CD4-positive, alpha-beta T cell (primary cell): Measurements from ENCODE around the gene ADAMTSL1. TPM values are rescaled to one million over a fixed set of nuclear protein-coding genes. Genes with fewer than 3 reads are reported as not detected.

Experiments
- ATAC-seq: fragments of 200-7000 bp; cut with Tn5 transposase; one replicate; pipeline ENCODE4 v1.10.0; 2022; ENCODE audit warnings: mild to moderate bottlenecking; ENCODE audit not compliant: poor library complexity
- CTCF ChIA-PET: fragments of 350-600 bp; sonication (Branson Sonifier 250); formaldehyde crosslinking; loops from one replicate; lab custom pipeline; 2021; ENCODE audit warnings: antibody characterized with exemption, inconsistent platforms; lab: Charles Lee
- POLR2A ChIA-PET: fragments of 350-600 bp; sonication (Branson Sonifier 250); formaldehyde crosslinking; loops from one replicate; lab custom pipeline; 2021; ENCODE audit warnings: antibody characterized with exemption, inconsistent platforms; lab: Charles Lee
- DNase-seq, 14 experiments: peaks; one replicate each; pipeline ENCODE4 v3.0.0-alpha.2; 2013 to 2020; ENCODE audit warnings: mixed read lengths in 2 of 14
- H3K27ac ChIP-seq, 2 donors: one replicate each; pipeline versions ENCODE4 v1.5.1 to v1.7.0; 2013; ENCODE audit warnings: low read length in 2 of 2, low read depth in 1 of 2, mild to moderate bottlenecking in 1 of 2
- H3K27me3 ChIP-seq, 2 experiments: 1 replicate in 1 of 2; 2 replicates in 1 of 2; pipeline versions ENCODE4 v1.6.1 to v1.7.0; 2013; ENCODE audit warnings: low read length in 2 of 2, control low read depth in 1 of 2, mild to moderate bottlenecking in 1 of 2, moderate library complexity in 1 of 2; ENCODE audit not compliant: insufficient read depth in 2 of 2, control insufficient read depth in 1 of 2
- H3K36me3 ChIP-seq: one replicate; pipeline ENCODE4 v1.6.1; 2013; ENCODE audit warnings: low read length, control low read depth; ENCODE audit not compliant: insufficient read depth
- H3K4me1 ChIP-seq: one replicate; pipeline ENCODE4 v1.6.1; 2013; ENCODE audit warnings: low read length, control low read depth; ENCODE audit not compliant: insufficient read depth
- H3K4me3 ChIP-seq: one replicate; pipeline ENCODE4 v1.5.1; 2013; ENCODE audit warnings: mild to moderate bottlenecking, low read length, moderate library complexity
- H3K9me3 ChIP-seq, 2 experiments: 1 replicate in 1 of 2; 2 replicates in 1 of 2; pipeline versions ENCODE4 v1.6.1 to v1.7.0; 2013; ENCODE audit warnings: low read length in 2 of 2, mild to moderate bottlenecking in 2 of 2, control low read depth in 1 of 2, moderate library complexity in 1 of 2; ENCODE audit not compliant: control insufficient read depth in 1 of 2, insufficient read depth in 1 of 2
- H3K27ac Mint-ChIP-seq: one replicate; pipeline ENCODE4 v1.8.0; 2020; ENCODE audit warnings: mixed read lengths
- H3K27me3 Mint-ChIP-seq: one replicate; pipeline ENCODE4 v1.8.0; 2021; ENCODE audit warnings: mixed read lengths
- H3K36me3 Mint-ChIP-seq: one replicate; pipeline ENCODE4 v1.8.0; 2021; ENCODE audit warnings: low read depth, mixed read lengths
- H3K4me1 Mint-ChIP-seq: one replicate; pipeline ENCODE4 v1.8.0; 2021; ENCODE audit warnings: low read depth, mixed read lengths
- H3K4me3 Mint-ChIP-seq: one replicate; pipeline ENCODE4 v1.8.0; 2020; ENCODE audit warnings: mild to moderate bottlenecking, mixed read lengths
- H3K9me3 Mint-ChIP-seq: one replicate; pipeline ENCODE4 v1.8.0; 2020; ENCODE audit warnings: mixed read lengths
- intact Hi-C, 2 experiments: fragments of 100-400 bp; cut with DNase I in 1 of 2; cut with micrococcal nuclease in 1 of 2; formaldehyde crosslinking; loops; one replicate each; pipeline versions ENCODE4 v1.15.1 to v1.9.0; 2023 to 2025; cut with DNase I, micrococcal nuclease
- total RNA-seq, 174 experiments: library from RNA in 2 of 174; stranded (reverse) in 2 of 174; gene quantifications; one replicate each; pipeline ENCODE4 v1.2.3 and lab custom pipeline; 2021 to 2026
- TF ChIP-seq, protein P1 (sequence below): fragments of 200-600 bp; IDR thresholded peaks from one replicate; pipeline ENCODE4 v1.8.0; 2022; ENCODE audit warnings: antibody characterized with exemption, mild to moderate bottlenecking

Gene ADAMTSL1
- total RNA-seq, 2 experiments from 2014 or later: not detected

DNA sequence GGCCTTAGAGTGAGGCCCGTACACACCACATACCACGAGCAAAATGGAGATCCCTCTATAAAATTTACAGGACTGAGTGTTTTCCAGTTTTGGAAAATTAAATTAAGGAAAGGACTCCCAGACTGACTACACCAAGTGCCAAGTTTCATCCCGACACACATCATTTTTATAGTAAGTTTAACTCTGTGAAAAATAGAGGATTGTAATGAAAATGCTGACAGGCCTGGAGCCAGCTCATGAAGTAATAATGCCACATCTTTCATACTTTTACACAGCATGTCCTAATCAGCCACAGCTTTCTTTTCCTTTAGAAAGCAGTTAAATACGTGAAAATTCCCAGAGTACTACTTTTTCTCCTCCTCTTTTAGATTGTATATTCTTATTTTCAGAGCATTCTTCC, 389.8 kb downstream of the ADAMTSL1 start:
- H3K27ac ChIP-seq: no peak overlapping the region
- H3K9me3 ChIP-seq: no peaks in the 10 kb centered on the region
- Mint-ChIP-seq H3K9me3 (no peaks in the 10 kb centered on the region), H3K36me3 (no peaks in the 10 kb centered on the region), H3K4me1 (no peaks in the 10 kb centered on the region), H3K27ac (no peak overlapping the region), H3K4me3 (no peak overlapping the region), H3K27me3 (peaks cover 9% of the 10 kb centered on the region)
- TF ChIP-seq, protein P1, sequence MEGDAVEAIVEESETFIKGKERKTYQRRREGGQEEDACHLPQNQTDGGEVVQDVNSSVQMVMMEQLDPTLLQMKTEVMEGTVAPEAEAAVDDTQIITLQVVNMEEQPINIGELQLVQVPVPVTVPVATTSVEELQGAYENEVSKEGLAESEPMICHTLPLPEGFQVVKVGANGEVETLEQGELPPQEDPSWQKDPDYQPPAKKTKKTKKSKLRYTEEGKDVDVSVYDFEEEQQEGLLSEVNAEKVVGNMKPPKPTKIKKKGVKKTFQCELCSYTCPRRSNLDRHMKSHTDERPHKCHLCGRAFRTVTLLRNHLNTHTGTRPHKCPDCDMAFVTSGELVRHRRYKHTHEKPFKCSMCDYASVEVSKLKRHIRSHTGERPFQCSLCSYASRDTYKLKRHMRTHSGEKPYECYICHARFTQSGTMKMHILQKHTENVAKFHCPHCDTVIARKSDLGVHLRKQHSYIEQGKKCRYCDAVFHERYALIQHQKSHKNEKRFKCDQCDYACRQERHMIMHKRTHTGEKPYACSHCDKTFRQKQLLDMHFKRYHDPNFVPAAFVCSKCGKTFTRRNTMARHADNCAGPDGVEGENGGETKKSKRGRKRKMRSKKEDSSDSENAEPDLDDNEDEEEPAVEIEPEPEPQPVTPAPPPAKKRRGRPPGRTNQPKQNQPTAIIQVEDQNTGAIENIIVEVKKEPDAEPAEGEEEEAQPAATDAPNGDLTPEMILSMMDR: no peak
- no peaks in the 10 kb centered on the region for H3K36me3 ChIP-seq
- no peak for DNase-seq
- H3K4me3 ChIP-seq: no peak overlapping the region
- no peaks in the 10 kb centered on the region for H3K4me1 ChIP-seq
- ATAC-seq: no peak
- POLR2A ChIA-PET: no interaction called here
- intact Hi-C loops: no loop called here
- H3K27me3 ChIP-seq: no peaks in the 10 kb centered on the region
- CTCF ChIA-PET: no interaction called here

DNA sequence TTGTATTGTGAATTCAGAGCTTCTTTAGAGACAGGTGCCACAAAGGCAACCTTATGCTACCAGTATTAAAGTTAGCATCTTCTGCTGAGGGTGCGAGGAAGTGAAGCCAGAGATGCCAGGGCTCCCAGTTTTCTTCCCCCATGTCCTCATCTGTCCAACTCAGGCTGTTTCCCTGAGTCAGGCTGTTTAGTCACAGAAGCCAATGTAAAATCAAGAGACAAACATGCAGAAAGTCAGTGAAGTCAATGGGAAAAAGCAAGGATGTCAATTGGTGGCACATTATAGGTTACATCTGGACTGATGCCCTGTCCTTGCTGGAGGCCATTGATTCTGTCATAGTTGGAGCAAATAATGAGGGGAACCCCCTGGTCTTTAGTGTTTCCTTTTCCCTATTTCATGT, 390.6 kb downstream of the ADAMTSL1 start:
- DNase-seq (no peak), ATAC-seq (no peak)
- CTCF ChIA-PET: no interaction called here
- Histone ChIP-seq H3K4me3 (no peak overlapping the region), H3K4me1 (no peaks in the 10 kb centered on the region), H3K27ac (no peak overlapping the region), H3K27me3 (no peaks in the 10 kb centered on the region), H3K9me3 (no peaks in the 10 kb centered on the region), H3K36me3 (no peaks in the 10 kb centered on the region)
- TF ChIP-seq, protein P1: no peak
- H3K4me3 Mint-ChIP-seq: no peak overlapping the region
- no peak overlapping the region for H3K27ac Mint-ChIP-seq
- intact Hi-C loops: no loop called here
- peaks cover 9% of the 10 kb centered on the region for H3K27me3 Mint-ChIP-seq
- no peaks in the 10 kb centered on the region for H3K4me1 Mint-ChIP-seq
- peaks cover under 1% of the 10 kb centered on the region for H3K9me3 Mint-ChIP-seq
- no peaks in the 10 kb centered on the region for H3K36me3 Mint-ChIP-seq
- POLR2A ChIA-PET: no interaction called here

DNA sequence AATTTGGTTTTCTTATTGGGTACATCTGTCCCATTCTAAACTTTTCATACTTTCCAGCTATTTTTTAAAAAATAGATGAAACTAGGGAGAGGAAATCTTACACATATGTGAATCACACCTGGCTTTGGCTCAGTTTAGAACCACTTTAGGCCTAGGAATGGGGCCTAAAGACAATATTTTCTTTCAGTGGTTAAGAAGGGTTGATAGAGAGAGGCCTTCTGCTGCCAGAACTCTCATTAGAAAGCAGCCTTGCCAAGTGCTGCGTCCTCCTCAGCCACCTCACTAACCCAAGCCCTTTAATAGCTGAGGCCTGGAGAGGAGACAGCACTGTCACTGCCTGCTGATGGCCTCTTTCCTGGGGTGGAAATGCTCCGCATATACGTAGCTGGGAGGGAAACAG, 391.6 kb downstream of the ADAMTSL1 start:
- no peak overlapping the region for H3K4me3 ChIP-seq
- Mint-ChIP-seq H3K36me3 (no peaks in the 10 kb centered on the region), H3K27me3 (peaks cover 4% of the 10 kb centered on the region), H3K4me3 (no peak overlapping the region), H3K9me3 (peaks cover 6% of the 10 kb centered on the region), H3K27ac (no peak overlapping the region), H3K4me1 (no peaks in the 10 kb centered on the region)
- TF ChIP-seq, protein P1: no peak
- CTCF ChIA-PET: no interaction called here
- H3K27me3 ChIP-seq: no peaks in the 10 kb centered on the region
- POLR2A ChIA-PET: no interaction called here
- DNase-seq (no peak), ATAC-seq (no peak)
- H3K36me3 ChIP-seq: no peaks in the 10 kb centered on the region
- no peak overlapping the region for H3K27ac ChIP-seq
- intact Hi-C loops: no loop called here
- H3K4me1 ChIP-seq: no peaks in the 10 kb centered on the region
- H3K9me3 ChIP-seq: peaks cover 0 to 9% of the 10 kb centered on the region in 2 experiments
